HepG2 (cell line): ENCODE data around the gene ETFB. TPM values are rescaled to one million over a fixed set of nuclear protein-coding genes. Genes with fewer than 3 reads are reported as not detected.

Experiments used
- AGO2 ChIP-seq: fragments of 200-400 bp; formaldehyde crosslinking; optimal IDR thresholded peaks from 2 replicates; pipeline ENCODE3; 2017; ENCODE audit warnings: mild to moderate bottlenecking, low read depth, low read length, moderate library complexity
- ARNT2 ChIP-seq: sonication (generic); formaldehyde crosslinking; IDR thresholded peaks from 2 replicates; pipeline ENCODE4 v1.8.0; 2022; ENCODE audit warnings: mild to moderate bottlenecking, low read depth, missing genetic modification reagents, moderate library complexity
- CSRNP1 ChIP-seq: sonication (generic); formaldehyde crosslinking; IDR thresholded peaks from 2 replicates; pipeline ENCODE4 v1.8.1; 2023; ENCODE audit warnings: mild to moderate bottlenecking, missing genetic modification reagents
- DRAP1 ChIP-seq: IDR thresholded peaks from 2 replicates; pipeline ENCODE4 v1.6.1; 2016; ENCODE audit warnings: missing genetic modification reagents, missing compliant biosample characterization
- FOXO4 ChIP-seq: sonication (generic); formaldehyde crosslinking; conservative IDR thresholded peaks from 2 replicates; pipeline ENCODE4 v1.8.1; 2023; ENCODE audit warnings: missing genetic modification reagents
- MXD1 ChIP-seq: sonication (generic); formaldehyde crosslinking; IDR thresholded peaks from 2 replicates; pipeline ENCODE4 v1.4.0; 2020; ENCODE audit warnings: mild to moderate bottlenecking, missing genetic modification reagents
- MYC ChIP-seq: sonication (generic); formaldehyde crosslinking; IDR thresholded peaks from 2 replicates; pipeline ENCODE4 v1.9.0; 2021; ENCODE audit warnings: missing genetic modification reagents, borderline replicate concordance
- NFKB2 ChIP-seq: sonication (generic); formaldehyde crosslinking; IDR thresholded peaks from 2 replicates; pipeline ENCODE4 v1.4.0; 2020; ENCODE audit warnings: missing genetic modification reagents, borderline replicate concordance
- PATZ1 ChIP-seq: sonication (generic); formaldehyde crosslinking; IDR thresholded peaks from 2 replicates; pipeline ENCODE4 v1.4.0; 2020; ENCODE audit warnings: missing genetic modification reagents
- POLR2G ChIP-seq: fragments of 200-400 bp; formaldehyde crosslinking; IDR thresholded peaks from 2 replicates; pipeline ENCODE4 v1.6.1; 2018; ENCODE audit warnings: mild to moderate bottlenecking, low read depth, low read length, moderate library complexity
- RAD21 ChIP-seq: fragments of 450-650 bp; formaldehyde crosslinking; IDR thresholded peaks from 2 replicates; pipeline ENCODE4 v1.5.0; 2020; ENCODE audit warnings: mild to moderate bottlenecking
- SPEN ChIP-seq: sonication (generic); formaldehyde crosslinking; IDR thresholded peaks from 2 replicates; pipeline ENCODE4 v1.5.1; 2020; ENCODE audit warnings: low read depth, mild to moderate bottlenecking, missing genetic modification reagents
- TERF1 ChIP-seq: sonication (generic); formaldehyde crosslinking; IDR thresholded peaks from 2 replicates; pipeline ENCODE4 v1.8.0; 2022; ENCODE audit warnings: mild to moderate bottlenecking, missing genetic modification reagents, moderate library complexity
- TFDP1 ChIP-seq: IDR thresholded peaks from 2 replicates; pipeline ENCODE4 v1.6.1; 2016; ENCODE audit warnings: missing compliant biosample characterization, missing genetic modification reagents, borderline replicate concordance
- TFDP2 ChIP-seq: sonication (generic); formaldehyde crosslinking; IDR thresholded peaks from 2 replicates; pipeline ENCODE4 v1.4.0; 2020; ENCODE audit warnings: missing genetic modification reagents
- ZNF138 ChIP-seq: sonication (generic); formaldehyde crosslinking; IDR thresholded peaks from 2 replicates; pipeline ENCODE4 v1.5.0; 2020; ENCODE audit warnings: mild to moderate bottlenecking, low read depth, missing genetic modification reagents
- ZNF274 ChIP-seq: sonication (generic); formaldehyde crosslinking; IDR thresholded peaks from 2 replicates; pipeline ENCODE4 v1.5.1; 2020; ENCODE audit warnings: mild to moderate bottlenecking, missing genetic modification reagents
- polyA plus RNA-seq, 8 experiments: library from polyadenylated mRNA; depleted of rRNA in 3 of 8; stranded (reverse) in 7 of 8; unstranded in 1 of 8; fragments of >200 nt; fragmentation: Illumina TruSeq in 4 of 8; extraction: Trizol in 4 of 8; gene quantifications; 2 replicates each; pipeline versions ENCODE4 v1.2.1 to v1.2.3, GENCODE V29; 2011 to 2016; ENCODE audit warnings: low read depth in 4 of 8, missing spikeins in 1 of 8, mixed read lengths in 1 of 8; ENCODE audit not compliant: insufficient read depth in 1 of 8
- total RNA-seq, 5 experiments: library from RNA; depleted of rRNA; stranded (reverse); fragments of >200 nt; fragmentation: Illumina TruSeq; extraction: Trizol; gene quantifications; 2 replicates each; pipeline ENCODE4 v1.2.3, GENCODE V29; 2016; ENCODE audit warnings: low read depth in 1 of 5

The ETFB gene
- total and polyA plus RNA-seq, 2 of the 13 experiments (the other 11 are each of a cell fraction or from before 2014, with no cell fraction given), result 678 to 1,314 TPM

GRCh38 chr19:51327066-51328001 is 38.9 kb downstream of the ETFB start (continued):
- TF ChIP-seq DRAP1 (CRISPR knock-in tag), result 0 out of 2 replicates have a peak, but pooled peaks have one; percentile 33
- TF ChIP-seq PATZ1 (CRISPR knock-in tag), result peak; percentile 14; the same call in 1 of the 2 replicates
- peak; percentile 20; the same call in 1 of the 2 replicates for TF ChIP-seq TFDP1
- TF ChIP-seq TERF1, result no peak
- TF ChIP-seq ARNT2, result 0 out of 2 replicates have a peak, but pooled peaks have one; percentile 3
- TF ChIP-seq MYC (CRISPR knock-in tag), result peak; percentile 42; the same call in 1 of the 2 replicates
- 0 out of 2 replicates have a peak, but pooled peaks have one; percentile 23 for TF ChIP-seq SPEN
- no peak for TF ChIP-seq ZNF138
- TF ChIP-seq ZNF274 (CRISPR knock-in tag), result no peak
- peak; percentile 92 for TF ChIP-seq AGO2
- 0 out of 2 replicates have a peak, but pooled peaks have one; percentile 33 for TF ChIP-seq FOXO4 (CRISPR knock-in tag)
- 0 out of 2 replicates have a peak, but pooled peaks have one; percentile 37 for TF ChIP-seq RAD21 (CRISPR knock-in tag)
- peak; percentile 41 for TF ChIP-seq MXD1 (CRISPR knock-in tag)
- TF ChIP-seq CSRNP1 (CRISPR knock-in tag), result peak; percentile 73
- TF ChIP-seq NFKB2 (CRISPR knock-in tag), result no peak
- TF ChIP-seq POLR2G, result peak; percentile 28; the same call in 1 of the 2 replicates
- no peak for TF ChIP-seq TFDP2 (CRISPR knock-in tag)
